HG03439 (cell line): ENCODE data around the gene MEF2C.

Experiments used
- ATAC-seq: cut with Tn5 transposase; IDR thresholded peaks from one replicate; pipeline ENCODE4 v1.9.1; 2021; ENCODE audit warnings: mild to moderate bottlenecking, moderate library complexity; ENCODE audit not compliant: unreplicated experiment

Gene MEF2C

DNA sequence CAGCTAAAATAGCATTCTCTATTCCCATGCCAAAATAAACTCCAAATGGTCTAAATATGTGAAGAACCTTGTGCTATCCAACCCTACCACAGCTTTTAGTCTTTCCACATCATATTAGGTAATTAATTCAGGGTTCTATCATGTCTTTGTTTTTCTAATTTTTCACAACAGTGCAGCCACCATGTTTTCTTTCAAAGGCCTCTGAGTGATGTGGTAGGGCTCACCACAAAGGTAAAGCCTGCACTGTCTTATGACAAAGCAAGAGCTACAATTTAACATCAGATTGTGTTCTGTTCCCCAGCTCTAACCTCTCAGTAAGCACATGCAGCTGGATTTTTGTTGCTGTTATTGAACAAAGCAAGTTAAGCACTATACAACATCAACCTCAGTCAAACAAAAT lies 52.4 kb downstream of the MEF2C start:
- no peak for ATAC-seq

DNA sequence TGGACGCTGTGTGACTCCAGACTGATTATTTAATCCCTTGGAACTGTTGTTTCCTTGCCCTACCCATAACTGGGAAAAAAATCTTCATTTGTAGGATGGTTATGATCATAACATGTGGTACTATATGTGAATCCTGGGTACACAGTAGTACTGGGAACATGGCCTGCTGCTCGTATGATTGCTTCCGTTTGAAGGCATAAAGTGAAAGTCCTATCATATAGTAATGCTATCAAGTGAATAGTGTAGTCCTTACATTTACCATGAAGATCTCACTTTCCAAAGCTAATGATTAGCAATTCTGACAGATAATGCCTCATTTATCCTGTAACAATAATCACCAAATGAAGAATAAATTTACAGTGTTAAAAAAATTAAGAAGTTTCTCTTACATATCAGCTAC lies 53.2 kb downstream of the MEF2C start:
- ATAC-seq, result no peak

DNA sequence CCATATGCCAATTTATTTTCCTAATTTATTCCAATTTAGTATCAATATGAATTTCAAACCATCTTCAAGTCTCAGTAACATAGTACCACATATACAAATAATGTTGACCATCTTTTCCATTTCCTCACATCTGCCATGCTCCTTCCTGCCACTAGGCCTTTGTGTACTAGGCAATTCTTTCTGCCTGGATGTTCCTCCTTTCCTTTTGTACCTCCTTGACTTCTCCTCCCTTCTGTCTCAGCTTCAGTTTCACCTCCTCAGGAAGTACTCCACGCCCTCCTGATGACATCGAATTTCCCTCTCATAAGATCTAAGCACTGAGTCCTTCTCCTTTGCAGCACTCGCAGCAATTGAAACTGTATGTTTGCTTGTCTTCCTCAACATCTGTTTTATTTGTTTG lies 53.9 kb downstream of the MEF2C start:
- peak; percentile 24 for ATAC-seq

DNA sequence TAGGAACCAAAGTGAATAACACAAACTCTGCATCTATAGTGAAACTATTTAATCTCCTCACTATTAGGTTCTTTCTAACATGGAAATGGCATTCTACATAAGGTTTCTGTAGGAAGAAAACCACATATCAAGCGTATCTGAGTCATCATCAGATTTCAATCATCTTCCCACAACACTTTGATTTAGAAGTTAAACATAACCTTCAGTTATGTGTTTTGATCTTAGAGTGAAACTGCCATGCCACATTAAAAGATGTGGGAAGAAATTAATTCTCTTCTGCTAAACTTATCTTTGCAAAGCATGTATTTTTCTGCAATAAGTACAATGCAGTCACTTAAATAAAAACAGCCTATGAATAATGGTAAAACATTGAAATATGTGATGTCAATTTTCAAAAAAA lies 55.0 kb downstream of the MEF2C start:
- no peak for ATAC-seq

DNA sequence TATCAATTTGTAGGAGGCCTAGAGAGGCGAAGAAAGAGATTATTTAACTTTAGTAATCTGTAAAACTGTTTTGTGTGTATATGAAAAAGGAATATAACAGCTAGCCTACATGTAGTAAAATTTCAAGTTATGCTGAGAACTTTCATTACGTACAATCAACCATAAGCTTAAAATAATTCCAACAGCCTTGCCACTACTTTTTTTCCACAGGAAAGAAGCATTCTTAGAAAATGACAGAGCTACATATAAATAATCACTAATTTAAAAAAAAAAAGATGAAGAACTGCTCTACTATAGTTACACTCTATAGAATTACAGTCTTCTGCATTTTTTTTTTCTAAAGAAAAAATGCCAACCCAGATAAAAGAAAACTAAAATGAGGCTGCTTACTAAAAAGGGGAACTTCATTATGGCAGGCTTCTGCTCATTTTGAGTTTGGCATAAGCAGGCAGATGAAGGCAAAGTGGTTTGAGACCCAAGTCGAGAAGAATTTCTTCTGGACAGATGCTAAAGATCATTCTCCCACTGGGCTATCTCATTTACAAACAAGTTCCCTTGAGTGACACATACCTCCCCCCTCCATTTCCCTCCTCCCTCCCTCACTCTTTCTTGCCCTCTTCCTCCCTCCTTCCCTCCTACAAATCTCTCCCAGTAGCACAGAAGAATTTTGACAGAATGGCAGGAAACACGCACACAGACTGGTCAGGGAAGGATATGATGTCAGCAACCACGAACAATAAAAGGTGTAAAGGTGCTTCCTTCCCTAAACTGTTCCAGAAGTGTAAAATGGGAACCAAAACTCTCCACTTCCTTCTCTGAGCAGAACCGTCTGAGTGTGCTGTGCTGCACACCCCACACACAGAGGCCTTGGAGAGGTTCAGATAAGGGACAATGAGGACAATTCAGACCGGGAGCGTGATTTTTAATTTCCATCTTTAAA lies 56.1 kb downstream of the MEF2C start:
- peak; percentile 45 for ATAC-seq

DNA sequence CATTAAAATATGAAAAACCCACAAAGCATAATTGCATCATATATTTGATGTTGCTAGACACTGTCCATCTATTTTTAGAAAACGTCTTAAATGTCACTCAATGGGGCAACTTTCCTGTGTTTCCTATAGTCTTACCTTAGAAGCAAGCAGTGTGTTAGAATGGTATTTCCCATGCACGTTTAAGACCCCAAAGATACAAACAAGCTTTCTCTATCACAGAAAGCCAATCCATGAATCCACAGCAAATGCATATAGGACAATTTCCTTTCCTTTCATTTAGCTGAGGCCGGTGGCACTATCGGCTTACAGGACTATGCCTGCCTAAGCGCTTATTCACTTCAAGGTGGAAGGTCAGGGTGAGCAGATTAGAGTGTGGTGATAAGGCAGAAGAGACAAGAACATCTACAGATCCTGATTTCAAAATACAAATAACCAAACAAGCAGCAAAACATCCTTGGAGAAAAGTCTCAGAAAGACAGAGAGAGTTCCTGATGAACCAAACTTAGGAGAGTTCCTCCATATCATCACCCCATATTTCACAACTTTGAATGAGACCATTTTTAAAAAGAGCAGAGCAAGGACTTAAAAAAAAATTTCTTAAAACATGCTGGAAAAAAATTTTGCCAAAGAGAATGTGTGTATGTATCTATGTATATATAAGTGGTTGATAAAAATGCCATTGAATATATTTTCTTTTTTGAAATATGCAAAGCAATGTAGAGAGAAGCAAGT lies 57.2 kb downstream of the MEF2C start:
- ATAC-seq, result no peak

DNA sequence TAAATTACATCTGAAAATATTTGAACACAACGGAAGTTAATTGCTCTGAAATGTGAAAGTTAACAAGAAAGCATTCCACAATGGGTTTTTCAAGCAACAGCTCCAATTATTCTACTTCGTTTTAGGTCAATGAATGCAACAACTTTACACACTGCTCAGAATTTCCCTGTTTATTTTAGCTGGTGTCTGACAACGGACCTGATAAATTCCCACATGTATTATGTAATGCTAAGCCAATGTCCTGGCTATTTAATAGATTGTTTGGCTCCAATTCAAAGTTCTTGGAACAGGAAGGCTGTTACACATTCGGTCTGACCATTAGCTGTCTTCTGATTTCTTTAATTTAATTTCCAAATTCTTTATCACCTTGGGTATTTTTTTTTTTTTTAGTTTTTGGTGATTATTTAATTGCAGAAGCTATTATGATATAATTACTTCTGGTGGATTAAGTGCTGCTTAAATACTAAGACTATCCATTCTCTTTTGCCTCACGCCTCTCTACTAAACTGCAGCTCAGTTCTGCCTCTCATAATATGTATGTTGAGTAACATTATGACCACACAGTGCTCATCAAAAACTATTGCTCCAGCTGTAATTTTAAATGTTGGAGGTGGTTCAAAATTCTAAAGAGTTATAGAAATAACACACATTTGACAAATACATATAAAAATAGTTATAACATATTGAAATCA lies 57.9 kb downstream of the MEF2C start:
- ATAC-seq, result no peak

DNA sequence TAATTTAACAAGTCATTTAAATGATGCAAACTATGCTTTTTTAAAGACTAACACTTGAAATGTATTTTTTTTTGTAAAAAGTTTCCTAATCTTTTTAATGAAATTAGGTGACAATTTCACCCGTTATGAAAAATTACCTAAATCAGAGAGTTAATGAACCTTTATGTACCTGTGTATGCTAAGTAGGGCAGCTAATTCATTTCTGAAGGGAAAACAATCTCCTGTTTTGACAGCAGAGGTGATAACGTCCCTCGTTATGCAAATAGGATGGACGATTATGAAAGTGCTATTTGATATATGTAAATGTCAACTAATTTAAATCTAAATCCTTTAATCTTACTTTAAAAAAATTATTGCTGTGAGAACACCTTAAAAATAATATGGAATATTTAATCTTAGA lies 58.8 kb downstream of the MEF2C start:
- no peak for ATAC-seq

DNA sequence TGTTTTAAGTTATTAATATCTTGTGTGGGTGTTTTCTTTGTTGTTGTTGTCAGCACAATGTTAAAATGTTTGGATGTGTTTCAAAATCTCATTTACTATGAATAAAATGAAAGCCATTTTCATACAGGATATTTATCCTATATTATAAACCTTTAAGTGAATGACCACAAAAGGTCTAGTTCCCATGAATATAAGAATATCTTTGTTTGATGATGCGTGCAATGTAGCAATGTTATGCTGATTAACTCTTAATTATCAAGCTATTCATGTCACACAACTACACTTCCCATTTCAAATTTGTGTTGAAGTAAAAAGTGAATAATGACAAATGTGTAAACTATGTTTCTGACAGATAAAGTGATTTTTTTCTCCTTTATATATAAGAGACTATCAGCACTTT lies 59.8 kb downstream of the MEF2C start:
- ATAC-seq, result no peak

DNA sequence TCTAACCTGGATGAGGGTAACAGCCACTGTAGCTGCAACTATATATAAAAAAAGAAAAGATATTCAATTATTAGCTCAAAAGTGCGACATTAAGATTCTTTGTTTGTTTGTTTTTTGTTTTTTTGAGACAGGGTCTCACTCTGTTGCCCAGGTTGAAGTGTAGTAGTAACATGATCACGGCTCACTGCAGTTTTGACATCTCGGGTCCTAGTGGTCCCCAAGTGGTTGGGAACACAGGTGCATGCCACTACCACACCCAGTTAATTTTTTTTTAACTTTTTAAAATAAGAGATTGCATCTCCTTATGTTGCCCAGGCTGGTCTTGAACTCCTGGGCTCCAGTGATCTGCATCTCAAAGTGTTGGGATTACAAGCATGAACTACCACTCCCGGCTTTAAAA lies 61.8 kb downstream of the MEF2C start:
- no peak for ATAC-seq

DNA sequence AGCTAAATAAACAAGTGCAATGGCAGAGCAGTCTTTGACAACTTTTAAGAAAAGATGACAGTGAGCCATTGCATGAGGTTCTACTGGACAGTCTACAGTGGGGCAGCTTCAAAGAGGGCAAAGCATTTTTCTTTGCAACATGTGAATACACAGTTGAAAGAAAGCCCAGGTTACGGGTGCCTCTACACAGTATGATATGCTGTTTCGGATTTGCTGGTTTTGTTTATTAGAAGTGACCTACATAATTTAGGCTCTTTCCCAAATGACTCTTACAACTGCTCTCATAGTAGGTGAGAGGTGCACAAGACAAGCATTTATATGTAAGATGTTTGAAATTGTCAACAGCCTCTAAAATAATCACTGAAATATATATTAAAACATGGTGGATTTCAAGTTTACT lies 62.4 kb downstream of the MEF2C start:
- ATAC-seq, result no peak

DNA sequence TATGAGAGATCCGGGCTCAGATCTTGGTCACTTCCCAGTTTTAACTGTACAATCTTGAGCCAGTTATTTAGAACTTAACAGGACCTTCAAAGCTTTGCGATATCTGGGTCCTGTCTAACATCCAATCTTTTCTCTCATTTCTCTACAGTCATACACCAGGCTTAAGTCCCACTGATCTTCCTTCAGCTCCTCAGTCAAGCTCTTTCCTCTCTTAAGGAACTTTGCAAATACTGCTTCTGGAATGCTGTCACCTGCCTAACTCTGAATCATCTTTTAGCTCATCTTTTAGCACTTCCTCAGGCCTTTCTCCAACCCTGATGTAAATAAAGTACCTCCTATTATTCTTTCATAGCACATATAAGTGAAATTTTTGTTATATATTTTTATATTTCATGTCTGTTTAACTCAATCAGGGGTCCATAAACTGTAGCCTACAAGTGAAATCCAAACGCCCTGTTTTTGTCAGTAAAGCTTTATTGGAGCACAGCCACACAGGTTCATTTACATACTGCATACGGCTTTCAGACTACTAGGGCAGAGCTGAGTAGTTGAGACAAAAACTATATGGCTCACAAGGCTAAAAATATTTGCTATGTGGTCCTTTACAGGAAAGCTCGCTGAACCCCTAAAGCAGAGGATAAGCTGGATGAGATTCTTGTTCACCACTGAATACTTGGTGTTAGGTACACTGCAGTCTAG lies 63.5 kb downstream of the MEF2C start:
- no peak for ATAC-seq

DNA sequence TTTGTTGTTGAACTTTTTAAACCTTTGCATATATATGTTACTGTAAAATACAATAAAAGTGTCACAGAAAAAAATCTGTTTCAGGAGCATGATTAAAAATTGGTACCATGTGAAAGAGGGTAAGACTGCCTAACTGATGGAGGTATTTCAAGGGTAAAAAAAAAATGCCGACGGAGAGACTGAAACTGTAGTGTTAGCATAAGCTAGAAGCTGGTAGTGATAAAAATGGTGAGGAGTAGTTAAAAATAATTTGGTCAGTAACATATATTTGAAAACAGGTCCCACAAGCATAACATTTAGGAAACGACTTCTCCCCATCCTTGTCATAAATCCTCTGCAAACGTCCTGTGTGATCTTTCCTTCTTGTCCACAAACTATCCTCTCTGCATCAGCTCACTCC lies 64.7 kb downstream of the MEF2C start:
- no peak for ATAC-seq

DNA sequence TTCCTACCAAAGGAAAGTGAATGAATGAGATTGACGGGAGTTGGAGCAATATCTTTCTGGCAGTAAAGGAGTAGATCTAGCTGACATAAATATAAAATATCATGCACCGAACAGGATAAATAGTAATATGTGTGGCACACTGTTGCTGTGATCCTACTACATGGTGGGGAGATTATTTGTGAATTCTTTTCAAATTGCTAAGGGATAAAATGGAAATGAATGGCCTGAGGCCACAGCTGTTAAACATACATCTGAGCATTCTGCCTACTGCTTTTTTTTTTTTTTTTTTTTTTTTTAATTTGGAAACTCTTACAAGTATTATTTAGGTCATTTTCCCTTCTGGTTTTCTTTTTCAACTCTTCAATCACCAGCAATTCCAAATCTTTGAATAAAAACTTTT lies 66.8 kb downstream of the MEF2C start:
- ATAC-seq, result no peak

DNA sequence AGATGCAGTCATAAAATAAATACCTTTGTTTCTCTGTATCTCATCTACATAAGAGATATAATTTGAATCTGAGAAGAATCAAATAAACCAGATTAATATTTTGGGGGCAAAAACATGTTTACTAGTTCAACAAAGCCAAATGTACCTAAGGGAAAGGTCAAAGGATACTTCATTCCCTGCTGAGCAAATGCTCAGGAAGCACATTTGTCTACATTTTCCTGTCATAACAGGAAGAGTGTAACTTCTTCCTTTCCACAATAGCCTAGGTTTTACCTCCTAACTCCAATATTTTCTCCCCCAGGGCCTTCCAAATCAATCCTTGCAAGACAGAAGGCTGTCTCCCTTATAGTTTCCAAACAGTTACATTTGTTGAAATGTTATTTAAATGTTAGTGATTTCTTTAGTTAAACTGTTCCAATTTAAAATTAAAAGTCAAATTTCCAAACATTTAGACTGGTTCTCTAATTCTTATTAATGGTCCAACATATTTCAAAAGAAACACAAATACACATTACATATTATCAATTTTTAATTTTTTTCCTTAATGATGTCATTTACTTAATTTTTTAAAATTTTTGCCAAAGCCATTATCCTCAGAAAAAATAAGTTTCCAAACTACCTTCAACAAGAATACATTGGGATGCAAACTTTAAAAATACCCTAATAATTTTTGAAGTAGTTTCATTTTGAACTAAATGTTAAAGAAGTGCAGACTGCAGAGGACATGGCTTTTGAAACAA lies 67.8 kb downstream of the MEF2C start:
- no peak for ATAC-seq

DNA sequence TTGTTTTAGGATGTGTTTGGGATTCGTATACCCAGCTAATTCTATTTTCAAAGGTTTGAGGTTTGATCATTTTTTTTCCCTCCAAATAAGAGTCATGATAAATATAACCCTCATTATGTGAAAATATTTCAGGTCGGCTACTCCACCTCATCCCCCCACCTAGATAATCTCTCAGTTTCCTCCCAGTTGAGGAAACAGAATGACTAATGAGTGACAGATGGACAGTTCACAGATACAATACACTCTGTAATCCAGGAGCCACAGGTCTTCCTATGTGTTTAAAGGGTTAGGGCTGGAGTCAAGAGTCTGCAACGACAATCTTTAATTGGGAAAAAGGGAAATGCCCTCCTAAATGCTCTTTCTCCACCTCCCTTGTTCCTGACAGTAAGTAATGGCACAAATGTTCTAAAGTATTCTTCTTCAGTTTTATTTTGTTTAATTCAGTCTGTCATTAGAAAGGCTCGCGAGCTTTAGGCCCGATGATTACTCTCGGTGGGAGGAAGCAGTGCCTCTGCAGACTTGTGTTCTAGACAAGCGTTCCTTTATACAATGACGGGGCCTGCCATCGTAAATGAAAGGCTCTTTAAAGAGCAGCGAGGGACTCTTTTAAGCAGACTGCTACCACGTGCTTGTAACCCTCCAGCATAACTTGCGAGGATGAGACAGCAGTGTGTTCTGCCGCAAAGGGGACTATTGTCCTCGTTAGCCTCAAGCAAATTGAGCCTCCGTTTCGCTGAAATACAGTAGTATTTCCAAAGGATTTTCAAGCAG lies 69.0 kb downstream of the MEF2C start:
- no peak for ATAC-seq

DNA sequence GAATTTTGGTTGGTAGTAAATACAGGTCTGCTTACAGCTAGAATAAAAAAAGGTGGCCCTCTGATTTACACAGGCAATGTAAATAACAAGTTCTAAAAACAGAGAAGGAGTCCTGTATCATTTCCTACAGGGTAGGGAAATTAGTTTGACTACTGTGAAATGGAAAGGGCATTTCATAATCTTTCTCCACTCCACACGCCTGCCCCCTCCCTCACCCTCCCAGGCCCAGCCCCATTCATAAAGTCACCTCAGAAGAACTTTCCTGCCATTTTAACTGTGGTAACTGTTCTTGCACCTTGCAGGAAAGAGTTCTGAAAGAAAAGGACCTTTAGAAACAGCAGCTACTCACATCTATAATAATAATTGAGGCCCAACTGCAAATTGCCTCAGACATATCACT lies 69.7 kb downstream of the MEF2C start:
- no peak for ATAC-seq

DNA sequence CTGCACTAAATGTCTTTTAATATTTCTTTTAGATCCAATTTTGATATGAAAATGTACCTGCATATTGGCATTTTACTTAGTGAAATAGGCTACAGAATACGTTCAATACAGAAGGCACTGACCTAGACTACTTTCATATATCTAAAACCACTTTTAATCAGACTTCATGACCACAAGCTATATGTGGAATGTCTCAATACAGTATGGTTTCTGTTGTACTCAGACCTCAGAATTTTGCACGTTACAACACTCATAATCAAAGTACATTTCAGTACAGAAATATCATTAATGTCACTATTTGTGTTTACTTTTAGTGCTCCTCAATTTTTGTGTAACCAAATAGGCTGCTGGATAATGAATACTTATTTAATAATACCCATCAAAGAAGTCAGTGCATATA lies 74.8 kb downstream of the MEF2C start:
- ATAC-seq, result peak; percentile 75

DNA sequence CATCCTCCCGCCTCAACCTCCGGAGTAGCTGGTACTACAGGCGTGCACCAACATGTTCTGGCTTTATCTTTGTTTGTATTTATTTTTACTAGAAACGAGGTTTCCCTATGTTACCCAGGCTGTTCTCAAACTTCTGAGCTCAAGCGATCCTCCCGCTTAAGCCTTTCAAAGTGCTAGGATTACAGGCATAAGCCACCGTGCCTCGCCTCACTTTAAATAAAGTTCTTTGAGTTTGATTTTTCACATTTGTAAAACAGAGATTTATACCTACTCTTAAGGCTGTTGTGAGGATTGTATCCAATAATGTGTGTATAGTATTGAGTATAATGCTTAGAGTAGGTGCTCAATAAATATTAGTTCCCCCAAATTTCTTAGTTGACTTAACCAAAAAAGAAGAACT lies 75.7 kb downstream of the MEF2C start:
- ATAC-seq, result no peak

DNA sequence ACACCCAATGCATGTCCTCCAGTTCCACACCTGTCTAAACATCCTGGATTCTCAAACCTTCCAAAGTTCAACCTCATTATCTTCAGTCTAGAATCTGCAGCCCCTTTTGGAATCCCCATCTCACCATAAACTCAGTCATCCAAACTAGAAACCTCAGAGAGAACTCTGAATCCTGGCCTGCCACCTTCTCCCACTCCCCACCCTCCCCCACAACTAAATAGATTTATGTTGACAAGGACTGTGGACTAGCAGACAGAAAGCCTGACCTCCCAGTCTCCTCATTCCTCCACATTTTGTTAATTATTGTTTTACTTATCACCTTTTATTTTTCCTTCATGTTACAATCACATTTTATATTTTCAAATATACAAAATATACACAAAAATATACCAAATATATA lies 76.6 kb downstream of the MEF2C start:
- no peak for ATAC-seq
